GM18499 (cell line): Measurements from ENCODE around the gene TNC.

Experiments
- ATAC-seq: cut with Tn5 transposase; IDR thresholded peaks from one replicate; pipeline ENCODE4 v1.9.1; 2021; ENCODE audit warnings: moderate number of reproducible peaks; ENCODE audit not compliant: insufficient read depth, unreplicated experiment

Gene TNC

GRCh38 chr9:115106001-115106400 lies 12.0 kb downstream of the TNC start:
- no peak for ATAC-seq

- ATAC-seq: no peak
These were observed 13.0 kb downstream of the TNC start for GRCh38 chr9:115104908-115105307.

- no peak for ATAC-seq
These were observed 14.0 kb downstream of the TNC start for GRCh38 chr9:115103746-115104477.

GRCh38 chr9:115099901-115100300 lies 18.1 kb downstream of the TNC start:
- ATAC-seq: no peak

- ATAC-seq: no peak
These were observed 19.6 kb downstream of the TNC start for GRCh38 chr9:115098226-115098965.

- no peak for ATAC-seq
These were observed 24.4 kb downstream of the TNC start for GRCh38 chr9:115093520-115093919.

GRCh38 chr9:115090486-115090885 lies 27.5 kb downstream of the TNC start:
- no peak for ATAC-seq

- no peak for ATAC-seq
These were observed 29.1 kb downstream of the TNC start for GRCh38 chr9:115088860-115089259.

- ATAC-seq: no peak
These were observed 31.1 kb downstream of the TNC start for GRCh38 chr9:115086886-115087285.

GRCh38 chr9:115086461-115086860 lies 31.5 kb downstream of the TNC start:
- ATAC-seq: no peak

- no peak for ATAC-seq
These were observed 32.1 kb downstream of the TNC start for GRCh38 chr9:115085773-115086377.

- ATAC-seq: no peak
These were observed 33.2 kb downstream of the TNC start for GRCh38 chr9:115084709-115085108.

GRCh38 chr9:115084157-115084556 lies 33.8 kb downstream of the TNC start:
- no peak for ATAC-seq

- ATAC-seq: no peak
These were observed 37.7 kb downstream of the TNC start for GRCh38 chr9:115080242-115080641.

- ATAC-seq: no peak
These were observed 38.8 kb downstream of the TNC start for GRCh38 chr9:115079156-115079555.

GRCh38 chr9:115073456-115073855 lies 44.5 kb downstream of the TNC start:
- no peak for ATAC-seq

GRCh38 chr9:115071176-115071575 lies 46.8 kb downstream of the TNC start:
- no peak for ATAC-seq

- no peak for ATAC-seq
These were observed 48.2 kb downstream of the TNC start for GRCh38 chr9:115069771-115070170.

GRCh38 chr9:115069302-115069701 lies 48.7 kb downstream of the TNC start:
- no peak for ATAC-seq

- no peak for ATAC-seq
These were observed 49.9 kb downstream of the TNC start for GRCh38 chr9:115068031-115068430.

GRCh38 chr9:115063058-115063845 lies 54.7 kb downstream of the TNC start:
- ATAC-seq: no peak
